Psoas muscle (tissue), 8 donors: Measurements from ENCODE around the gene SLCO3A1. TPM values are rescaled to one million over a fixed set of nuclear protein-coding genes. Genes with fewer than 3 reads are reported as not detected.

Experiments
- ATAC-seq, 4 donors: fragments of 200-7000 bp; cut with Tn5 transposase; one replicate each; pipeline ENCODE4 v1.9.1; 2020; ENCODE audit warnings: moderate library complexity in 3 of 4, mild to moderate bottlenecking in 2 of 4
- DNase-seq, 2 donors: peaks; one replicate each; pipeline ENCODE4 v3.0.0-alpha.2; 2020
- H3K27ac ChIP-seq: fragments of 200-600 bp; one replicate; pipeline ENCODE4 v1.8.0; 2022
- H3K27me3 ChIP-seq, 3 donors: fragments of 200-600 bp in 1 of 3; one replicate each; pipeline versions ENCODE4 v1.6.1 to v1.8.0; 2013 to 2022; ENCODE audit warnings: low read length in 2 of 3, mild to moderate bottlenecking in 2 of 3, moderate library complexity in 1 of 3; ENCODE audit not compliant: insufficient read depth in 3 of 3
- H3K36me3 ChIP-seq, 2 donors: fragments of 200-600 bp in 1 of 2; one replicate each; pipeline versions ENCODE4 v1.6.1 to v1.8.0; 2013 to 2022; ENCODE audit warnings: low read depth in 1 of 2, mild to moderate bottlenecking in 1 of 2, moderate library complexity in 1 of 2; ENCODE audit not compliant: insufficient read depth in 1 of 2
- H3K4me1 ChIP-seq: fragments of 200-600 bp; one replicate; pipeline ENCODE4 v1.8.0; 2022
- H3K4me3 ChIP-seq: fragments of 200-600 bp; one replicate; pipeline ENCODE4 v1.8.0; 2022; ENCODE audit warnings: mild to moderate bottlenecking
- H3K9me3 ChIP-seq: fragments of 200-600 bp; one replicate; pipeline ENCODE4 v1.8.0; 2022
- WGBS, 3 donors: extraction: QIAGEN DNeasy Blood & Tissue Kit; methylation state at CpG; one replicate each; pipeline versions ENCODE4 v1.1.6 to v1.1.7; 2013; 5-methylcytosine and 5-hydroxymethylcytosine counted together
- intact Hi-C, 2 donors: fragments of 100-400 bp; cut with DNase I; formaldehyde crosslinking; loops; one replicate each; pipeline versions ENCODE4 v1.11.0 to v1.14.2; 2022
- polyA plus RNA-seq, 3 donors: library from polyadenylated mRNA; stranded (reverse); fragments of 200-250 nt; gene quantifications; one replicate each; pipeline ENCODE4 v1.2.3, GENCODE V29; 2013
- total RNA-seq, 4 donors: library from RNA; stranded (reverse); fragmentation: NEBNext Ultra II Directional in 2 of 4; extraction: Animal tissue kit (Norgen Biotek cat#: 25700) in 2 of 4; gene quantifications; one replicate each; pipeline versions ENCODE4 v1.2.1 to v1.2.4, GENCODE V29; 2021 to 2023
- TF ChIP-seq, protein P1 (sequence below): fragments of 200-600 bp; IDR thresholded peaks from one replicate; pipeline ENCODE4 v1.8.0; 2022; ENCODE audit warnings: antibody characterized with exemption
- donor health status: healthy with polysubstance abuse.
- donor health status: DM: no; HTN: no; CAD: no; lungs with moderate emphysema.
- donor health status: Bipolar disorder and iron deficiency.
- donor health status: healthy.
- donor health status: DM: yes; HTN: yes; CAD: no.
- donor health status: DM: no; HTN: no; CAD: no.
- donor health status: DM: no; HTN: no; CAD: no.
- donor health status: DM: yes; HTN: yes; CAD: no.

SLCO3A1 gene
- total and polyA plus RNA-seq, 7 donors: 3.5 to 10.3 (median 9.4) TPM

DNA sequence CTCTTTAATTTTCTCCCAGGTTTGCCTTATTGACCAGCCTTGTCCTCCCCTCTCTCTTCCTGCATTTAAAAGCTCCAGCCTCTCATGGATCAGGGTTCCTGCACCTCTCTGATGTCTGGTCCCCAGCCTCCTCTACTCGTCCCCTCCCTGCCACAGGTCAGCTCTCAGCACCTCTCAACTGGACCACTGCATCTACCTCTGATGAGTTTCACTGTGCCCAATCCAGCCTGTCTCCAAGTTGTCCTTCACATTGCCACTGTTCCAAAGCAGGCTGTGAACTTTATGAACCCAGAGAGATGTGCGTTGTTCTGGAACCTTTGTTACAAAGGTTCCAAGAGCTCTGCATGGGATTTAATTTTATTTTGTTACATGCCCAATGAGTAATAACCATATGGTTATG is 76.6 kb downstream of the SLCO3A1 start:
- TF ChIP-seq, protein P1, sequence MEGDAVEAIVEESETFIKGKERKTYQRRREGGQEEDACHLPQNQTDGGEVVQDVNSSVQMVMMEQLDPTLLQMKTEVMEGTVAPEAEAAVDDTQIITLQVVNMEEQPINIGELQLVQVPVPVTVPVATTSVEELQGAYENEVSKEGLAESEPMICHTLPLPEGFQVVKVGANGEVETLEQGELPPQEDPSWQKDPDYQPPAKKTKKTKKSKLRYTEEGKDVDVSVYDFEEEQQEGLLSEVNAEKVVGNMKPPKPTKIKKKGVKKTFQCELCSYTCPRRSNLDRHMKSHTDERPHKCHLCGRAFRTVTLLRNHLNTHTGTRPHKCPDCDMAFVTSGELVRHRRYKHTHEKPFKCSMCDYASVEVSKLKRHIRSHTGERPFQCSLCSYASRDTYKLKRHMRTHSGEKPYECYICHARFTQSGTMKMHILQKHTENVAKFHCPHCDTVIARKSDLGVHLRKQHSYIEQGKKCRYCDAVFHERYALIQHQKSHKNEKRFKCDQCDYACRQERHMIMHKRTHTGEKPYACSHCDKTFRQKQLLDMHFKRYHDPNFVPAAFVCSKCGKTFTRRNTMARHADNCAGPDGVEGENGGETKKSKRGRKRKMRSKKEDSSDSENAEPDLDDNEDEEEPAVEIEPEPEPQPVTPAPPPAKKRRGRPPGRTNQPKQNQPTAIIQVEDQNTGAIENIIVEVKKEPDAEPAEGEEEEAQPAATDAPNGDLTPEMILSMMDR: no peak
- intact Hi-C loops: no loop called here
- Histone ChIP-seq H3K27me3 (no peaks in the 10 kb centered on the region), H3K36me3 (no peaks in the 10 kb centered on the region), H3K4me3 (no peak overlapping the region), H3K27ac (no peak overlapping the region), H3K9me3 (no peaks in the 10 kb centered on the region), H3K4me1 (peaks cover 9% of the 10 kb centered on the region)
- ATAC-seq (no peak), DNase-seq (no peak)
- WGBS, 3 donors: 92 to 96% (median 96%) methylated on average over 2 of the region's 2 CpGs

DNA sequence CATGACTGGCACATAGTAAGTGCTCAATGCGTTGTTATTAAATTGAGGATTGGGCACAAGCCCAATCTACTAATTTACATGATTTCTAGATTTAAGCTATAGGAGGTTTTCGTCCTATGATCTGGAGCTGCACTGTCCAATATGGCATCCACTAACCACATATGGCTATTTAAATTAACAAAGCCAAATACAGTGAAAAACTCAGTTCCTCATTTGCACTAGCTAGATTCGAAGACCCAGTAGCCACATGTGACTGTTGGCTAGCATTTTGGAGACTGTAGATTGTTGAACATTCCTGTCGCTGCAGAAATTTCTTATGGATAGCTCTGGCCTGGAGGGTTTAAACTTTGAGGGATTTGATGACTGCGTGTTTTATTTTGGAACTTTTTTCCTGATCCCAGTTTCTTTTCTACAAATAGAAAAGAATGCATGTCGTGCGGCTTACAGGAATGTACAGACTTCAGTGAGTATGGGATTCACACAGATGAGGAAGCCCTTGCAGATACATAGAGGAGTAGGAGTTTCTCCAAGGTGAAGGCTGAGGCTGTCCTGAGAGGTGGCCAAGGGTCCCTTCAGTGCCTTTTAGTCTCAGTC is 82.8 kb downstream of the SLCO3A1 start:
- 86 to 90% (median 87%) methylated on average over 7 of the region's 7 CpGs for WGBS, 3 donors
- intact Hi-C loops: no loop called here
- Histone ChIP-seq H3K27me3 (no peaks in the 10 kb centered on the region), H3K36me3 (no peaks in the 10 kb centered on the region), H3K4me1 (peaks cover 2% of the 10 kb centered on the region), H3K4me3 (no peak overlapping the region), H3K9me3 (no peaks in the 10 kb centered on the region), H3K27ac (no peak overlapping the region)
- ATAC-seq (no peak), DNase-seq (no peak)
- TF ChIP-seq, protein P1: no peak

DNA sequence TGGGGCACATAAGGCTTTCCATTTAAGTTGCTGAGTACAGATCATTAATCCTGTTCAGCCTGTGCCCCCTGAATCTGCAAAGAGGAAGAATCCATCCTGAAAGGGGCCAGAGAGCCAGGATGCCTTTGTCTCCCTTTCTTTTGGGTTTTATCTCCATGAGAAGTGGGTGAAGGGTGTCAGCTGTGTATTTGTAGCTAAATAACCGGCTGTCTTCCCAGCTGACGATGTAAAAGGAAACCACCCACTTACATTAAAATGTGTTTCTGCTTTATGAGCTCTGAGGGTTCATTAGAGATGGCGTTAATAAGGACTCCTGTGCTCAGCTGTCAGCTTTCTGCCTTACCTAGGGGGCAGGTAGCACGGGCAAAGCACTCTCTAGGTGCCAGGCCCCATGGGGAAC is 83.4 kb downstream of the SLCO3A1 start:
- ATAC-seq: no peak
- no peak overlapping the region for H3K4me3 ChIP-seq
- no peaks in the 10 kb centered on the region for H3K36me3 ChIP-seq
- peaks cover 4% of the 10 kb centered on the region for H3K4me1 ChIP-seq
- no peak overlapping the region for H3K27ac ChIP-seq
- 77 to 88% (median 83%) methylated on average over 4 of the region's 4 CpGs for WGBS, 3 donors
- intact Hi-C loops: no loop called here
- no peaks in the 10 kb centered on the region for H3K27me3 ChIP-seq
- no peaks in the 10 kb centered on the region for H3K9me3 ChIP-seq
- TF ChIP-seq, protein P1: no peak
- DNase-seq: no peak

DNA sequence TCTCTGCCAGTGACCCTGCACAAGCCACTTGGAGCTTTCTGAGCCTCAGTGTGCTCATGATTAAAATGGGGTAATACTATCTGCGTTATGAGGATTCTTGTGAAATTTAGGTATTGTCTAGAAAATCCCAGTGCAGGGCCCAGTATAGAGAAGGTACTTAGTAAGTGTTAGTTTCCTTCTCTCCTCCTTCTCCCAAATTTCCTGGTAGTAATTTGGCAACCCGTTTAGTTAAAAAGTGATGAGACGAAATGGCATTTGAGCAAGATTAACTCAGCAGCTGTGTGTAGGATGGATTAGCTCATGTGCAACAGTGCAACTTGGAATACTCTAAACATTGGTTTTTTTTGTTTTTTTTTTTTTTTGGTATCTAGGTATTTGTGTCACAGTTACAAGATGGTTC is 84.6 kb downstream of the SLCO3A1 start:
- intact Hi-C loops: no loop called here
- DNase-seq: no peak
- H3K27ac ChIP-seq: no peak overlapping the region
- peaks cover 11% of the 10 kb centered on the region for H3K4me1 ChIP-seq
- no peaks in the 10 kb centered on the region for H3K27me3 ChIP-seq
- H3K9me3 ChIP-seq: no peaks in the 10 kb centered on the region
- TF ChIP-seq, protein P1: no peak
- 79 to 89% (median 84%) methylated on average over 3 of the region's 3 CpGs for WGBS, 3 donors
- no peak for ATAC-seq
- no peak overlapping the region for H3K4me3 ChIP-seq
- no peaks in the 10 kb centered on the region for H3K36me3 ChIP-seq

DNA sequence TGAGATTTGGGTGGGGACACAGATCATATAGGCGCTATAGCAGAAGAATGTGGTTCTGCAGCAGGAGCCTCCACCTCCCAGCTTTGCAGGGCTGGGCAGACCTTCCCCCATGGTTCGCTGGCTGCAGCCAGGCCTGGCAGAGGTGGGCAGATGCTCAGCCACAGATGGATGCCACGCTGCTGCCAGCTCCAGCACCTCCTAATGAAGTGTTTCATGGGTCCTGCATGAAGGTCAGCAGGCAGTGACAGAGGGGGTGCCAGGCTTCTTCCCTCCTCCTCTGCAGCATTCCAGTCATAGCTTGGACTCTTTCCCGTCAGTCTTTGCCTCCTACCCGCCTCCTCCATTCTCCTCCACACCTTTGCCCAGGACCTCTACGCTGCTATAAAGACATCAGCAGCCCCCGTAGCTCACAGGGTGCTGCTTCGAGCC is 85.9 kb downstream of the SLCO3A1 start:
- Histone ChIP-seq H3K4me1 (peaks cover 24% of the 10 kb centered on the region), H3K36me3 (no peaks in the 10 kb centered on the region), H3K27me3 (no peaks in the 10 kb centered on the region), H3K27ac (no peak overlapping the region), H3K4me3 (no peak overlapping the region), H3K9me3 (no peaks in the 10 kb centered on the region)
- TF ChIP-seq, protein P1: no peak
- 54 to 79% (median 72%) methylated on average over 8 of the region's 8 CpGs for WGBS, 3 donors
- intact Hi-C loops: no loop called here
- DNase-seq (no peak), ATAC-seq (no peak)
